Heart left ventricle (tissue), 16 donors: ENCODE measurements around the gene SLC2A10. TPM values are rescaled to one million over a fixed set of nuclear protein-coding genes. Genes with fewer than 3 reads are reported as not detected.

Experiments
- ATAC-seq, 4 donors: fragments of 200-7000 bp; cut with Tn5 transposase; one replicate each; pipeline ENCODE4 v1.9.1; 2020 to 2022; ENCODE audit warnings: moderate library complexity in 4 of 4, mild to moderate bottlenecking in 3 of 4, moderate number of reproducible peaks in 1 of 4
- DNase-seq, 5 donors: peaks; one replicate each; pipeline ENCODE4 v3.0.0-alpha.2; 2020
- H3K27ac ChIP-seq, 12 donors: fragments of 200-600 bp; sonication (generic) in 4 of 12; one replicate each; pipeline versions ENCODE4 v1.5.0 to v1.8.0; 2016 to 2022; ENCODE audit warnings: mild to moderate bottlenecking in 2 of 12
- H3K27me3 ChIP-seq, 9 donors: fragments of 200-600 bp; sonication (generic) in 2 of 9; one replicate each; pipeline versions ENCODE4 v1.5.1 to v1.8.0; 2016 to 2022; ENCODE audit warnings: mild to moderate bottlenecking in 3 of 9
- H3K36me3 ChIP-seq, 9 donors: fragments of 200-600 bp; sonication (generic) in 2 of 9; one replicate each; pipeline versions ENCODE4 v1.5.0 to v1.8.0; 2018 to 2022; ENCODE audit warnings: mild to moderate bottlenecking in 2 of 9
- H3K4me1 ChIP-seq, 12 donors: fragments of 200-600 bp; sonication (generic) in 4 of 12; one replicate each; pipeline versions ENCODE4 v1.5.0 to v1.8.0; 2016 to 2022; ENCODE audit warnings: mild to moderate bottlenecking in 3 of 12
- H3K4me3 ChIP-seq, 12 donors: fragments of 200-600 bp; sonication (generic) in 4 of 12; one replicate each; pipeline versions ENCODE4 v1.5.0 to v1.8.0; 2017 to 2022; ENCODE audit warnings: mild to moderate bottlenecking in 9 of 12, moderate library complexity in 4 of 12
- H3K9me3 ChIP-seq, 12 donors: fragments of 200-600 bp; sonication (generic) in 4 of 12; one replicate each; pipeline versions ENCODE4 v1.5.0 to v1.8.0; 2016 to 2022; ENCODE audit warnings: mild to moderate bottlenecking in 1 of 12
- POLR2A ChIP-seq, 2 donors: fragments of 450-650 bp; IDR thresholded peaks; one replicate each; pipeline ENCODE4 v1.6.1; 2017; ENCODE audit warnings: antibody characterized with exemption in 2 of 2, mild to moderate bottlenecking in 2 of 2, moderate library complexity in 2 of 2
- WGBS, 4 donors: extraction: QIAGEN DNeasy Blood & Tissue Kit in 2 of 4; methylation state at CpG; one replicate each; pipeline versions ENCODE4 v1.1.5 to v1.1.7; 2013 to 2018; 5-methylcytosine and 5-hydroxymethylcytosine counted together
- intact Hi-C, 10 donors: fragments of 100-400 bp; cut with DNase I; formaldehyde crosslinking; loops; one replicate each; pipeline versions ENCODE4 v1.11.1 to v1.14.2; 2022
- polyA plus RNA-seq, 2 donors: library from polyadenylated mRNA; stranded (reverse); fragments of 200-250 nt; gene quantifications; one replicate each; pipeline ENCODE4 v1.2.3, GENCODE V29; 2013
- total RNA-seq, 9 donors: library from RNA; depleted of rRNA in 2 of 9; stranded (reverse); fragments of >200 nt in 2 of 9; fragmentation: NEBNext Ultra II Directional in 3 of 9; extraction: Animal tissue kit (Norgen Biotek cat#: 25700) in 3 of 9; gene quantifications; one replicate each; pipeline versions ENCODE4 v1.1.0 to v1.2.4, GENCODE V29; 2016 to 2023
- TF ChIP-seq, protein P1 (sequence below), 12 donors: fragments of 200-600 bp; sonication (generic) in 4 of 12; IDR thresholded peaks; one replicate each; pipeline versions ENCODE4 v1.5.0 to v1.8.0; 2018 to 2022; ENCODE audit warnings: antibody characterized with exemption in 12 of 12, mild to moderate bottlenecking in 5 of 12
- donor health status: ischemic (EF 13 %, LVEDD 7.1; RV severe dilation, severe dysfunction).
- donor health status: healthy with polysubstance abuse.
- donor health status: DM: no; HTN: yes; CAD: no.
- donor health status: DM: no; HTN: no; CAD: no.
- donor health status: ischemic (EF 25% LVEDD 6.9; RV normal size, moderate dysfunction).
- donor health status: ischemic (EF 25% LVEDD 5.7; RV mildly dilated, moderate dysfunction).
- donor health status: healthy.
- donor health status: DM: yes; HTN: yes; CAD: no.
- donor health status: ischemic (EF 35%, LVEDD 5.7; RV mildly dilated, moderate dysfunction).
- donor health status: nonischemic (EF 11% LVEDD 7.7; RV severe dilation, severe dysfunction).
- donor health status: DM: yes; HTN: yes; CAD: no.
- donor health status: PGD.
- donor health status: ischemic (EF 29% LVEDD 5.4; RV normal size, mild dysfunction).
- donor health status: nonischemic (EF 23%, LVEDD 6.1; RV moderate dilation, normal function).

The SLC2A10 gene
- total and polyA plus RNA-seq, 11 donors: 1.4 to 6.3 (median 2.8) TPM

DNA sequence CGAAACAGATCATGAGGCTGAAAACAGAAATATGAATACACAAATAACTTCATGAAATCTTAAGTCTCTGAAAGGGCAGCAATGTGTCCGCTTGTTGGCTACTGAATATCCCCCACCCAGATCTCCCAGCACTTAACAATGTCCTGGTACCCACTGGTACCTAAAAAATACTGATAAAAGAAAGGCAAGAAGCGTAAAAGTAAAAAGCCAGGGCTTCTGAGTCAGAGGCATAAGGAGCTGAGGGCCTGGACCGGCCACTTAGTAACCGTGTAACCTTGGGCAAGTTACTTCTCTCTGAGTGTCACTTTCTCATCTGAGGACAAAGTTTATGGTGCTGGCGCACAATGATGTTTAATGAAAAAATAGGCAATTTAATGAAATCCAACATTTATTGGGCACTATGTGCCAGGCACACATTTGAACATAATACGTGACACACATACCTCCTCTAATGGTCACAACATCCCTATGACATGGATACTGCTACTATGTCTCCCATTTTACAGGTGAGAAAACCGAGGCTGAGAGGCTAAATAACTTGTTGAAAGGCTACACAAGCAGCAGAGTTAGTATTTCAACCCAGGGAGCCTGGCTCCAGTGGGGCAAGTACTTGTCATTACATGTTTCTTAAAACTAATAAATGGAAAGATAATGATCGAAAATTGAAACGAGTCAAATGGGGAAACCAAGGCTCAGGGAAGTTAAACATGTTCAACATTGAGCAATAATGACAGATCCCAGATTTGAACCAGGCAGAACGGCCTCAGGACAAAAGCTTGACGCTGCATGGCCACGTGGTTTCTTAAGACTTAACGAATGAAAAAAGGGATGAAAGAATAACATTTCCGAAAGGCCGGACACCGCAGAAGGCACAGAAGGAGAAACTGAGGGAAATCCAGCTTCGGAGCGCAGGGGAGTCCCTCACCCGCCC lies 21.0 kb upstream of the SLC2A10 start:
- DNase-seq (no peak), ATAC-seq (no peak)
- TF ChIP-seq, protein P1, sequence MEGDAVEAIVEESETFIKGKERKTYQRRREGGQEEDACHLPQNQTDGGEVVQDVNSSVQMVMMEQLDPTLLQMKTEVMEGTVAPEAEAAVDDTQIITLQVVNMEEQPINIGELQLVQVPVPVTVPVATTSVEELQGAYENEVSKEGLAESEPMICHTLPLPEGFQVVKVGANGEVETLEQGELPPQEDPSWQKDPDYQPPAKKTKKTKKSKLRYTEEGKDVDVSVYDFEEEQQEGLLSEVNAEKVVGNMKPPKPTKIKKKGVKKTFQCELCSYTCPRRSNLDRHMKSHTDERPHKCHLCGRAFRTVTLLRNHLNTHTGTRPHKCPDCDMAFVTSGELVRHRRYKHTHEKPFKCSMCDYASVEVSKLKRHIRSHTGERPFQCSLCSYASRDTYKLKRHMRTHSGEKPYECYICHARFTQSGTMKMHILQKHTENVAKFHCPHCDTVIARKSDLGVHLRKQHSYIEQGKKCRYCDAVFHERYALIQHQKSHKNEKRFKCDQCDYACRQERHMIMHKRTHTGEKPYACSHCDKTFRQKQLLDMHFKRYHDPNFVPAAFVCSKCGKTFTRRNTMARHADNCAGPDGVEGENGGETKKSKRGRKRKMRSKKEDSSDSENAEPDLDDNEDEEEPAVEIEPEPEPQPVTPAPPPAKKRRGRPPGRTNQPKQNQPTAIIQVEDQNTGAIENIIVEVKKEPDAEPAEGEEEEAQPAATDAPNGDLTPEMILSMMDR (IDR thresholded peaks at IDR 0.05): no peak
- no peak for TF ChIP-seq POLR2A (IDR thresholded peaks at IDR 0.05)
- Histone ChIP-seq H3K36me3 (peaks cover 0 to 23% (median 11%) of the 10 kb centered on the region in 9 donors), H3K27ac (peak overlapping the region; percentile 75 to 98 (median 92)), H3K4me1 (peaks cover 0 to 40% (median 28%) of the 10 kb centered on the region in 12 donors), H3K9me3 (peaks cover 0 to 3% (median 0%) of the 10 kb centered on the region in 12 donors), H3K27me3 (no peaks in the 10 kb centered on the region), H3K4me3 (peak overlapping the region; percentile 63 to 92 (median 76))
- WGBS, 4 donors: 21 to 24% (median 23%) methylated on average over 19 to 20 of the region's 20 CpGs
- intact Hi-C loops: loop anchor here in 3 of 10 donors (2.0 to 10.0 kb wide), 4 partner anchors 116 to 554 kb away; partner anchors contain the start of gene ZNF334 (in 1 of the 3)

DNA sequence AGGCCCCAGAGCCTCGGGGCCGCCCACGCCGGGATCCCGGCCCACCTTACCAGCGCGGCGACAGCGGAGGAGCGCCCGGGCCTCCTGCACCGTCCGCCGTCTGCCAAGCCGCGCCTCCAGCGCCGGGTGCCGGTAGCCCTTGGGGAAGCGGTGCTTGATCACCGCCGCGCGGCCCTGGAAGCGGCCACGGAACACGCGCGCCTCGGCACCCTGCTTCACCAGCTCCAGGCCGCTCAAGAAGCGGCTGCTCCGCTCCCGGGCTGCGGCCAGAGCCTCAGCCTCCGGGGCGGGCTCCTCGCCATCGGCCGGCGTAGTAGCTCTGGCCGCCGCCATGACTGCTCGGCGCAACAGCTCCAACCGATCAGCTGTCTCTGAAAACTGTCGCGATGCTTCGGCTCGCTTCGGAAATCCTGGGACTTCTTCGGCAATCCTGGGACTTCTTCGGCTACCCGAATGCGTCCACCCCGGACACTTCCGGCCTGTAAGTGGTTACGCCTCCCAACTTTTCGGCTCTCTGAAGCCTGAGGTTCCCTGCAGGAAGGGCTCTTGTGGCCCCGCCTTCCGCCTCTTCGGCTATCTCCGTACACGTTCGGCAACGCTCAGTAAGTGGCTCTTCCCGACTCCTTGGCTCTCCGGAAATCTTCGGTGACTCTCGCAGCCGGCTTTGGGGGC lies 20.2 kb upstream of the SLC2A10 start, which contains the start of gene TP53RK:
TP53RK (minus strand) TSS at position 363 of the 672 bp plus-strand sequence; CDS start at position 333, 30 bp downstream.
- no peaks in the 10 kb centered on the region for H3K27me3 ChIP-seq
- 0 to 1% (median 0%) methylated on average over 32 to 71 of the region's 71 CpGs for WGBS, 4 donors
- H3K4me3 ChIP-seq: peak within 1 kb of the TSS; percentile 63 to 92 (median 76)
- H3K36me3 ChIP-seq: peaks cover 0 to 23% (median 11%) of the 10 kb centered on the region in 9 donors
- peaks cover 0 to 33% (median 21%) of the 10 kb centered on the region in 12 donors for H3K4me1 ChIP-seq
- TF ChIP-seq, protein P1 (IDR thresholded peaks at IDR 0.05): peak in 9 of 12 donors; percentile 10 to 56 (median 39)
- TF ChIP-seq POLR2A (IDR thresholded peaks at IDR 0.05): peak in 1 of 2 donors; percentile 87
- H3K9me3 ChIP-seq: peaks cover 0 to 3% (median 0%) of the 10 kb centered on the region in 12 donors
- ATAC-seq (peak; percentile 97 to 99 (median 98)), DNase-seq (peak; percentile 98 to 99 (median 99))
- peak within 1 kb of the TSS; percentile 75 to 98 (median 92) for H3K27ac ChIP-seq
- intact Hi-C loops: loop anchor here in 3 of 10 donors (2.0 to 10.0 kb wide), 4 partner anchors 117 to 554 kb away; partner anchors contain the start of gene ZNF334 (in 1 of the 3)

DNA sequence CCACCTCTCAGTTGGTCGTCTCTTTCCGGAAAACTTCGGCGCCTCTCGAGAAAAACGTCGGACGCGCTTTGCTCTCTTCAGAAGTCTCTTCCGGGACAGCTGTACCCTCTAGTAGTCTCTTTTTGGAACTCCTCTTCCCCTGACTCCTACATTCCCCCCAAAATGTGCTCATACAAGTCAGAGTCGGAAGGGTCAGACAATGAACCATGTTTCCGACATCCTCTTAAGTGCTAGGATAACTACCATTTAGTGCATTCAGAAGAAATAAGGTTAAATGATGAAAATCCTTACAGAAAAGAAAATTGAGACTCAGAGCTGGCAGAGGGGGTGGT lies 19.7 kb upstream of the SLC2A10 start:
- no peak for ATAC-seq
- H3K36me3 ChIP-seq: peaks cover 0 to 23% (median 11%) of the 10 kb centered on the region in 9 donors
- WGBS, 4 donors: 0 to 1% (median 1%) methylated on average over 12 of the region's 12 CpGs
- peaks cover 0 to 36% (median 20%) of the 10 kb centered on the region in 12 donors for H3K4me1 ChIP-seq
- intact Hi-C loops: loop anchor here in 3 of 10 donors (2.0 to 10.0 kb wide), 4 partner anchors 117 to 555 kb away; partner anchors contain the start of gene ZNF334 (in 1 of the 3)
- peaks cover 0 to 3% (median 0%) of the 10 kb centered on the region in 12 donors for H3K9me3 ChIP-seq
- H3K4me3 ChIP-seq: peak overlapping the region in 11 of 12 donors; percentile 63 to 92 (median 75)
- DNase-seq: no peak
- no peaks in the 10 kb centered on the region for H3K27me3 ChIP-seq
- TF ChIP-seq, protein P1 (IDR thresholded peaks at IDR 0.05): no peak
- TF ChIP-seq POLR2A (IDR thresholded peaks at IDR 0.05): no peak
- peak overlapping the region; percentile 75 to 98 (median 92) for H3K27ac ChIP-seq
